Measurements from ENCODE around the gene CD24.
A peak's percentile ranks its signal among the peaks of the same experiment; 100 is the strongest.
"Not testable (repeated sequence)": the region's sequence is repeated elsewhere in the genome, so short reads cannot be mapped to it uniquely, and the experiment has no call there.

CD24 gene, protein sequence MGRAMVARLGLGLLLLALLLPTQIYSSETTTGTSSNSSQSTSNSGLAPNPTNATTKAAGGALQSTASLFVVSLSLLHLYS

DNA sequence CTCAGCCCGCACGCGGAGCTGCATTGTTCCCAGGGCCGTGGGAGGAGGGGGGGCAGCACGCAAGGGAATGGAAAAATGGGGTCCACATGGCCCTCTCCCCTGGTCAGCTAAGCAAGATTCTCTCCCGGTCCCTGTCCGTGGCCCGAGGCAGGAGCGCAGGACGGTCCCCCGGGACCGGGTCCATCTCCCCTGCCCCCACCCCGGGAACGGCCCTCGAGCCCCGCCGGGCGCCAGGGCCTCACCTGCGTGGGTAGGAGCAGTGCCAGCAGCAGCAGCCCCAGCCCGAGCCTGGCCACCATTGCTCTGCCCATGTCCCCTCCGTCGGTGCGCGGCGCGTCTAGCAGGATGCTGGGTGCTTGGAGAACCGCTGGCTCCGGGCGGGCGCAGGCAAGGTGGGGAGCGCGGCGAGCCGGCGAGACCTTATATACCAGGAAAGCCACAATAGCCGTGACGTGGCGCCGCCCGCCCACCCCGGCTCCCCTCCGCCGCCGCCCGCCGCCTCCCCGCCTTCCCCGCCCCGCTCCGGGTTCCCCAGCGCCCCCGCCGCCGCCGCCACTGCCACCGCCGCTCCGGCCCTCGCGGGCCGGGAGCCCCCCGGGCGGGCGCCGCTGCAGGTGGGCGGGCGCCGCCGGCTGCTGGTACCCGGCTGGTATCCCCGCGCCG lies at the start of gene CD24:
Gene CD24 (minus strand): TSS at position 394 of the 663 bp plus-strand sequence. CDS start 83 bp downstream, at position 311.
- peak within 1 kb of the TSS; percentile 96 for H3K4me3 ChIP-seq (ENCODE audit: low read depth, low read length)

GRCh38 chr6:107021446-107022185 lies 47.1 kb upstream of the CD24 start:
- no peak overlapping the region for H3K4me3 ChIP-seq (ENCODE audit: low read depth, low read length)

GRCh38 chr6:107020239-107020638 lies 45.7 kb upstream of the CD24 start:
- H3K4me3 ChIP-seq (ENCODE audit: low read depth, low read length) = no peak overlapping the region

GRCh38 chr6:107019628-107020027 lies 45.1 kb upstream of the CD24 start:
- H3K4me3 ChIP-seq (ENCODE audit: low read depth, low read length) = not testable (repeated sequence)

GRCh38 chr6:107019047-107019446 lies 44.5 kb upstream of the CD24 start:
- H3K4me3 ChIP-seq (ENCODE audit: low read depth, low read length) = no peak overlapping the region

DNA sequence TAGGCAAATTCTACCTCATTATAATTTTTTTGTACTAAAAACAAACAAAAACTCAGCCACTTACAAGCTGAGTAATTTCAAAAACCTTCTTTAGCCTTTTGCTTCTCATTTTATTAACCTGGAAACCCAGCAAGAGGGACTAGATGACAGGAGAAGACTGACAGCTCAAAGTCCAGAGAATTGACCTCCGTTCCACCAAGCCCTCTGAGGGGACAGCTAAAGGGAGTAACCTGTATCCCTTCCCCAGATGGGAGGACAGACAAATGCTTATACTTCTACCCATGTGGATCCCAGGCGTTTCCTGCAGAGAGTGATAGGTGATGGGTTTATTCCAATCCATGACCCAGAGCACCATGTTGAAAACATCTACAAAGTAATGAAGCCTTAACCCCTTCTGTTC lies 35.0 kb upstream of the CD24 start:
- no peak overlapping the region for H3K4me3 ChIP-seq (ENCODE audit: low read depth, low read length)

- H3K4me3 ChIP-seq (ENCODE audit: low read depth, low read length) = no peak overlapping the region
These were observed 23.0 kb upstream of the CD24 start for GRCh38 chr6:106997392-106998158.

GRCh38 chr6:106995640-106996039 lies 21.1 kb upstream of the CD24 start:
- H3K4me3 ChIP-seq (ENCODE audit: low read depth, low read length) = no peak overlapping the region

DNA sequence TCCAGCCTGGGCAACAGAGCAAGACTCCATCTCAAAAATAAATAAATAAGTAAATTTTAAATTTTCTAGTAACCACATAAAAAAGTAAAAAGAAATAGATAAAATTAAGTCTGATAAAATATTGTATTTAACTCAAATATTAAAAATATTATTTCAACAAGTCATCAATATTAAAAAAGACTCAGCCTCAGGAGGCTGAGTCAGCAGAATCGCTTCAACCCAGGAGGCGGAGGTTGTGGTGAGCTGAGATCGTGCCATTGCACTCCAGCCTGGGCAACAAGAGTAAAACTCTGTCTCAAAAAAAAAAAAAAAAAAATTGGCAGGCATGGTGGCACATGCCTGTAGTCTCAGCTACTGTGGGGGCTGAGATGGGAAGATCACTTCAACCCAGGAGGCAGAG lies 15.2 kb upstream of the CD24 start:
- H3K4me3 ChIP-seq (ENCODE audit: low read depth, low read length) = not testable (repeated sequence)

DNA sequence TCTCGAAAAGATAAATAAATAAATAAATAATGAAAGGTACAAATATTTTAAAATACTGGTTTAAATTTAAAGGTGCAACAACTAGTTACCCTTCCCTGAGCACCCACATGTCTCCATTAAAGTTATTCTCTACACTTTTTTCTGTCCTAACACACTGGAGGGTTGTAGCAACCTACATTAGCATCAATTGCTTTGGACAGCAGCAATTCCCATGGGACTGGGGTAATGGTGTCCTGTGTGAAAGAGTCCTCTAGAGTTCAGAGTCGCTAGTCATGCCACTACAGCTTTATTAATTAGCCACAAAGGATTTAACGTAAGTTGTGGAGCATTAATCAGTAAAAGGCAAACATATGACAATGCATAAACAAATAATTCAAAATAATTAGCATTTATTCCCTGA lies 14.1 kb upstream of the CD24 start:
- no peak overlapping the region for H3K4me3 ChIP-seq (ENCODE audit: low read depth, low read length)

DNA sequence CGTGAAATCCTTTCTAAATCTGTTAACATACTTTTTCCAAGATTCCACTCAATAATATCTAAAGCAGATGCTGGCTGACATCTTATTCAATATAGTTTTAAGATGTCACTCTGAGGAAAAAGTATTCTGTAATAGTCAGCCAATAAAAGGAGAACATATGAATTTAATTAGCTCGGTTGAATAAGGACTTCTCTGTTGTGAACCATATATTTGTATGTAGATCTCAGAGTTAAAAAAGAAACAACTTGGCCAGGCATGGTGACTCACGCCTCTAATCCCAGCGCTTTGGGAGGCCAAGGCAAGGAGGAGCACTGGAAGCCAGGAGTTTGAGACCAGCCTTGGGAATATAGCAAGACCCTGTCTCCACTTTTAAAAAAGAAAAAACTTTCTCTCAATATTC lies 7.4 kb upstream of the CD24 start:
- H3K4me3 ChIP-seq (ENCODE audit: low read depth, low read length) = no peak overlapping the region

- no peak overlapping the region for H3K4me3 ChIP-seq (ENCODE audit: low read depth, low read length)
These were observed 6.4 kb upstream of the CD24 start for GRCh38 chr6:106980926-106981325.

DNA sequence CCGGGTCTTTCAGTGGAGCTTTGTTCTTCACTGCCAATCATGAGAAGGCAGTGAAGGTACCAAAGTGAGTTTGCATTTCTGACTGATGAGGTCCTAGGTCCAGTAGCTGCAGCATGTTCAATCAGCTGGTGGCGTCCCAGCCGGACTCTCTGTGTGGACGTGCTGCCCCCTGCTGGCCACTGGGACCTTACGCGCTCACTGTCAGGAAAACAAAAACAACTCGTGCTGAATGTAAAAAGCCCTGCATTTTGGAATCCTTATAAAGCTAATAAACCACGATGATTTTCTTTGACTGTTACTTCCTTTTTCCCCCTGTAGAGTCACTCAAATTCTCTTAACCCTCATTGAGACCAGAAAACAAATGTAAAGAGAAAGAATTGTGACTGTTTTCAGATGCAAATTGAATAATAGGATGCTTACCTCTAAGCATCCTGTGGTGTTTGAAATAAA lies 4.9 kb upstream of the CD24 start:
- no peak overlapping the region for H3K4me3 ChIP-seq (ENCODE audit: low read depth, low read length)

DNA sequence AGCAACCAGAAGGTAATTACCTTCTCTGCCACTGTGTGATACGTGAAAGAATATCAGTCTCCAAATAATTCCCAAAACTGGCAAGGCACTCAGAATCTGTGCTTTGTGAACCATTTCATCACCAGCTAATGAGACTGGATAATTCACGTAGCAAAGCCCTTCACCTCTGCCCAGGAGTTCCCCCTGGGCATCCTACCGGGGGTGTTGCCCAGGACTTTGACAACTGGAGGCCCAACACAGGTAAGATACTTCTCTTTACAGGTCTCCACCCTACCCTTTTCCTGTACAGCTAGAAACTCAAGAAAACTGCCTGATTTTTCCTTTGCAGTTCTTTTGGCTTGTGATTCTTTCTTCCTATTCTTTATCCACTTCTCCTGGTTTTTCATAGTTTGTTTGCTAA lies 2.7 kb upstream of the CD24 start:
- H3K4me3 ChIP-seq (ENCODE audit: low read depth, low read length) = no peak overlapping the region

- H3K4me3 ChIP-seq (ENCODE audit: low read depth, low read length) = peak overlapping the region; percentile 67
These were observed 1.7 kb upstream of the CD24 start for GRCh38 chr6:106976270-106976669.

DNA sequence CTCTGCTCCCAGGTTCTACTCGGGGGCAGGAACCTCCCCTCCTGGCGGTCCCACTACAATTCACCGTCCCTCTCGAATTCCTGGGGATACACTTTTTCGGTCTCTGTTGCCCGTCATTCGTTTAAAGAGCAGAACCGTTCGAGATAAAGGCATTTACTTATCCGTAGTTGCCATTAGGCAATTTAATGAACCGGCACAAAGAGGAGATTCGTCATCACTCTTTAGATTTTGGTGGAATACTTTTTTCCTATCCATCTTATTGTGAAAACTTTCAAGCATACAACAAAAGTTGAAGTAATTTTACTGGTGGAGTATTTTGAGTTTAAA lies 1.2 kb upstream of the CD24 start:
- peak overlapping the region; percentile 67 for H3K4me3 ChIP-seq (ENCODE audit: low read depth, low read length)

- peak overlapping the region; percentile 67 for H3K4me3 ChIP-seq (ENCODE audit: low read depth, low read length)
These were observed 639 bp upstream of the CD24 start for GRCh38 chr6:106974999-106975737.

GRCh38 chr6:106973836-106974335 lies 643 bp downstream of the CD24 start:
- peak overlapping the region; percentile 96 for H3K4me3 ChIP-seq (ENCODE audit: low read depth, low read length)

- peak overlapping the region; percentile 96 for H3K4me3 ChIP-seq (ENCODE audit: low read depth, low read length)
These were observed 1.3 kb downstream of the CD24 start for GRCh38 chr6:106973018-106973835.

DNA sequence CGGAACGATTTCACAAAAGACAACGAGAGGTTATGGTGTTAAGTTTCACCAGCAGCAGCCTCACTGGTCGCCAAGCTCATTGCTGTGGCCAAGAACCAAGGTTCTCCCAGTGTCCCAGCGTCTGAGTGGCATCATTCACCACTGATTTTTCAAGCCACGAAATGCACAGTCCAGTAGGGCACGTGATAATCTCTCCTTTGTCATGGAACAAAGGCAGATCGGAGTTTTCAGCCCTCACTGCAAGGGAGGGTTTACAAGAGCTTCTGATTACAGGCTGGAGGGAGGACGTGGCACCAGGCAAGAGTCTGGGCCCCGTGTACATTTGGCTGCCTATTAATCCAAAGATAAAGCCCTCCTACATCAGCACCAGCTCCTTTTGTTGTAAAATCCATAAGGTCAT lies 2.0 kb downstream of the CD24 start:
- H3K4me3 ChIP-seq (ENCODE audit: low read depth, low read length) = peak overlapping the region; percentile 96
